IMR-90 (cell line): ENCODE measurements around the gene DGLUCY. TPM values are rescaled to one million over a fixed set of nuclear protein-coding genes. Genes with fewer than 3 reads are reported as not detected.

Experiments used
- ATAC-seq: fragments of 200-7000 bp; cut with Tn5 transposase; 2 replicates; pipeline ENCODE4 v1.9.1; 2020; ENCODE audit warnings: low read depth, mild to moderate bottlenecking, moderate library complexity
- BruUV-seq: library from RNA; stranded (reverse); fragments of 400-500 nt; replicated peaks from 2 replicates; lab custom pipeline; 2021; lab: Mats Ljungman, UMichigan
- CTCF ChIA-PET: fragments of 300-600 bp; formaldehyde crosslinking; extraction: SDS; loops from one replicate; lab custom pipeline; 2021; ENCODE audit warnings: antibody characterized with exemption; lab: Yijun Ruan, JAX
- POLR2A ChIA-PET: fragments of 300-600 bp; sonication (Branson Sonifier 250); formaldehyde crosslinking; loops from one replicate; lab custom pipeline; 2022; ENCODE audit warnings: antibody characterized with exemption; ENCODE audit not compliant: unreplicated experiment; lab: Charles Lee
- DNase-seq: peaks from one replicate; pipeline ENCODE4 v3.0.0; 2013
- H2AFZ ChIP-seq: replicated peaks from 2 replicates; pipeline ENCODE3; 2013; ENCODE audit warnings: low read length, mild to moderate bottlenecking; ENCODE audit not compliant: poor library complexity
- H2AK5ac ChIP-seq: 2 replicates; pipeline ENCODE4 v1.6.1; 2013; ENCODE audit warnings: low read depth, low read length, inconsistent platforms
- H2AK9ac ChIP-seq: replicated peaks from 2 replicates; pipeline ENCODE3; 2013; ENCODE audit warnings: mild to moderate bottlenecking, low read depth, low read length, moderate library complexity; ENCODE audit not compliant: poor library complexity
- H2BK120ac ChIP-seq: 2 replicates; pipeline ENCODE4 v1.6.1; 2013; ENCODE audit warnings: low read depth, low read length, inconsistent platforms
- H2BK15ac ChIP-seq: 3 replicates; pipeline ENCODE4 v1.6.1; 2013; ENCODE audit warnings: low read depth, low read length, inconsistent platforms
- H2BK20ac ChIP-seq: 2 replicates; pipeline ENCODE4 v1.6.1; 2013; ENCODE audit warnings: low read depth, mild to moderate bottlenecking, inconsistent platforms, low read length, moderate library complexity
- H2BK5ac ChIP-seq: 2 replicates; pipeline ENCODE4 v1.6.1; 2013; ENCODE audit warnings: mild to moderate bottlenecking, low read depth, low read length, inconsistent platforms; ENCODE audit not compliant: poor library complexity, severe bottlenecking
- H3K14ac ChIP-seq: replicated peaks from 2 replicates; pipeline ENCODE4 v1.6.1; 2013; ENCODE audit warnings: low read depth, low read length, inconsistent platforms
- H3K18ac ChIP-seq: 2 replicates; pipeline ENCODE4 v1.6.1; 2013; ENCODE audit warnings: low read depth, low read length, control low read depth
- H3K23ac ChIP-seq: 2 replicates; pipeline ENCODE4 v1.6.1; 2013; ENCODE audit warnings: low read depth, low read length, inconsistent platforms
- H3K27ac ChIP-seq: 2 replicates; pipeline ENCODE4 v1.5.1; 2013; ENCODE audit warnings: mild to moderate bottlenecking, control low read depth, low read length; ENCODE audit not compliant: insufficient read depth
- H3K27me3 ChIP-seq: 2 replicates; pipeline ENCODE4 v1.6.1; 2013; ENCODE audit warnings: low read length; ENCODE audit not compliant: control insufficient read depth, insufficient read depth
- H3K36me3 ChIP-seq: 2 replicates; pipeline ENCODE4 v1.6.1; 2013; ENCODE audit warnings: low read length, mixed read lengths; ENCODE audit not compliant: control insufficient read depth, insufficient read depth
- H3K4ac ChIP-seq: 2 replicates; pipeline ENCODE4 v1.6.1; 2013; ENCODE audit warnings: low read depth, low read length, inconsistent platforms
- H3K4me1 ChIP-seq: 2 replicates; pipeline ENCODE4 v1.6.1; 2013; ENCODE audit warnings: low read length, mixed read lengths; ENCODE audit not compliant: control insufficient read depth, insufficient read depth
- H3K4me2 ChIP-seq: 2 replicates; pipeline ENCODE4 v1.6.1; 2013; ENCODE audit warnings: low read depth, mild to moderate bottlenecking, control low read depth, low read length, moderate library complexity
- H3K4me3 ChIP-seq: 2 replicates; pipeline ENCODE4 v1.5.1; 2013; ENCODE audit warnings: low read depth, mild to moderate bottlenecking, control low read depth, low read length, moderate library complexity; ENCODE audit not compliant: insufficient read depth
- H3K56ac ChIP-seq: 2 replicates; pipeline ENCODE4 v1.6.1; 2013; ENCODE audit warnings: low read length, inconsistent platforms; ENCODE audit not compliant: insufficient read depth; ENCODE audit errors: extremely low read depth
- H3K79me1 ChIP-seq, 2 experiments: 2 replicates each; pipeline ENCODE4 v1.6.1; 2013; ENCODE audit warnings: low read length in 2 of 2, inconsistent platforms in 1 of 2, low read depth in 1 of 2
- H3K9ac ChIP-seq: 2 replicates; pipeline ENCODE4 v1.6.1; 2013; ENCODE audit warnings: low read depth, low read length, control low read depth
- H3K9me1 ChIP-seq: 2 replicates; pipeline ENCODE4 v1.6.1; 2013; ENCODE audit warnings: low read length, inconsistent platforms; ENCODE audit not compliant: insufficient read depth
- H3K9me3 ChIP-seq: 2 replicates; pipeline ENCODE4 v1.6.1; 2013; ENCODE audit warnings: low read length; ENCODE audit not compliant: control insufficient read depth, insufficient read depth
- H4K20me1 ChIP-seq: 2 replicates; pipeline ENCODE4 v1.6.1; 2013; ENCODE audit warnings: low read length, inconsistent platforms; ENCODE audit not compliant: insufficient read depth
- H4K5ac ChIP-seq: 2 replicates; pipeline ENCODE4 v1.6.1; 2013; ENCODE audit warnings: mild to moderate bottlenecking, low read depth, low read length, control low read depth
- H4K8ac ChIP-seq, 2 experiments: 2 replicates each; pipeline ENCODE4 v1.6.1; 2013; ENCODE audit warnings: low read depth in 2 of 2, low read length in 2 of 2, control low read depth in 1 of 2, inconsistent platforms in 1 of 2
- H4K91ac ChIP-seq: 2 replicates; pipeline ENCODE4 v1.6.1; 2013; ENCODE audit warnings: low read depth, low read length, inconsistent platforms; ENCODE audit not compliant: insufficient read depth
- BHLHE40 ChIP-seq: fragments of 150-350 bp; IDR thresholded peaks from 2 replicates; pipeline ENCODE4 v1.6.1; 2016; ENCODE audit warnings: mild to moderate bottlenecking, low read depth, low read length
- CEBPB ChIP-seq: IDR thresholded peaks from 2 replicates; pipeline ENCODE4 v1.6.1; 2012; ENCODE audit warnings: low read depth, low read length, improper control_type of control experiment
- CHD1 ChIP-seq: IDR thresholded peaks from 2 replicates; pipeline ENCODE4 v1.6.1; 2012; ENCODE audit warnings: low read depth, low read length, improper control_type of control experiment
- CTCF ChIP-seq: conservative IDR thresholded peaks from 2 replicates; pipeline ENCODE4 v1.5.1; 2012; ENCODE audit warnings: mild to moderate bottlenecking, low read depth, low read length, improper control_type of control experiment
- ELK1 ChIP-seq: fragments of 150-350 bp; IDR thresholded peaks from 2 replicates; pipeline ENCODE4 v1.6.1; 2016; ENCODE audit warnings: low read depth, mild to moderate bottlenecking, low read length, moderate library complexity, borderline replicate concordance
- MAFK ChIP-seq: IDR thresholded peaks from 2 replicates; pipeline ENCODE4 v1.6.1; 2012; ENCODE audit warnings: low read depth, low read length, improper control_type of control experiment
- MAZ ChIP-seq: IDR thresholded peaks from 2 replicates; pipeline ENCODE4 v1.6.1; 2012; ENCODE audit warnings: low read depth, mild to moderate bottlenecking, low read length, improper control_type of control experiment, moderate library complexity, borderline replicate concordance
- MXI1 ChIP-seq: IDR thresholded peaks from 2 replicates; pipeline ENCODE4 v1.6.1; 2012; ENCODE audit warnings: low read depth, mild to moderate bottlenecking, low read length, moderate library complexity, borderline replicate concordance
- NFE2L2 ChIP-seq: fragments of 150-350 bp; IDR thresholded peaks from 2 replicates; pipeline ENCODE4 v1.6.1; 2016; ENCODE audit warnings: low read depth, mild to moderate bottlenecking, low read length
- POLR2A ChIP-seq: IDR thresholded peaks from 2 replicates; pipeline ENCODE4 v1.6.1; 2012; ENCODE audit warnings: mild to moderate bottlenecking, low read depth, low read length
- RAD21 ChIP-seq: IDR thresholded peaks from 2 replicates; pipeline ENCODE4 v1.6.1; 2012; ENCODE audit warnings: low read length, improper control_type of control experiment
- RCOR1 ChIP-seq: IDR thresholded peaks from 2 replicates; pipeline ENCODE4 v1.6.1; 2012; ENCODE audit warnings: mild to moderate bottlenecking, low read length, improper control_type of control experiment; ENCODE audit not compliant: insufficient replicate concordance
- RFX5 ChIP-seq: IDR thresholded peaks from 2 replicates; pipeline ENCODE4 v1.8.0; 2012; ENCODE audit warnings: low read depth, mild to moderate bottlenecking, low read length, moderate library complexity
- SMC3 ChIP-seq: fragments of 150-350 bp; IDR thresholded peaks from 2 replicates; pipeline ENCODE4 v1.6.1; 2016; ENCODE audit warnings: low read depth, mild to moderate bottlenecking, antibody characterized with exemption, low read length, moderate library complexity
- USF2 ChIP-seq: fragments of 150-350 bp; IDR thresholded peaks from 2 replicates; pipeline ENCODE4 v1.6.1; 2017; ENCODE audit warnings: mild to moderate bottlenecking, antibody characterized with exemption, low read length, low read depth
- WGBS, 2 experiments: methylation state at CpG; one replicate each; pipeline versions ENCODE4 v1.1.5 to v1.1.7; 2013; ENCODE audit warnings: missing lambda C conversion rate in 2 of 2; ENCODE audit not compliant: insufficient read length in 1 of 2; ENCODE audit errors: extremely low coverage in 2 of 2; 5-methylcytosine and 5-hydroxymethylcytosine counted together
- dilution Hi-C: fragments of 300-500 bp; cut with HindIII; formaldehyde crosslinking; loops from one replicate; pipeline ENCODE4 v1.14.3; 2018; ENCODE audit warnings: low sequenced_read_pairs; ENCODE audit not compliant: unreplicated experiment
- in situ Hi-C: fragments of 300-500 bp; cut with MboI; formaldehyde crosslinking; loops from 3 replicates; pipeline ENCODE4 v1.14.3; 2019; ENCODE audit warnings: low sequenced_read_pairs, inconsistent platforms, mixed read lengths
- intact Hi-C: fragments of 100-400 bp; cut with micrococcal nuclease; formaldehyde crosslinking; loops from 2 replicates; pipeline ENCODE4 v1.10.0; 2022
- polyA plus RNA-seq, 3 experiments: library from polyadenylated mRNA; depleted of rRNA; stranded (reverse); fragments of >200 nt; gene quantifications; 2 replicates each; pipeline ENCODE4 v1.2.3, GENCODE V29; 2012; ENCODE audit warnings: low replicate concordance in 1 of 3
- total RNA-seq: library from RNA; depleted of rRNA; stranded (reverse); fragments of >200 nt; gene quantifications from 2 replicates; pipeline ENCODE4 v1.2.3, GENCODE V29; 2012

Gene DGLUCY
- total and polyA plus RNA-seq, 2 of the 4 experiments (the other 2 are of a cell fraction): 8.5 to 13.3 TPM

GRCh38 chr14:91088585-91089235 is 25.2 kb upstream of the DGLUCY start:
- POLR2A ChIA-PET: no interaction called here
- TF ChIP-seq NFE2L2 (no peak), ELK1 (no peak), BHLHE40 (no peak), MXI1 (no peak), CTCF (no peak), RCOR1 (no peak), RFX5 (no peak), RAD21 (no peak), CHD1 (no peak), CEBPB (no peak), SMC3 (no peak), USF2 (no peak), MAFK (no peak), MAZ (no peak), POLR2A (no peak)
- no peak overlapping the region for H2BK120ac ChIP-seq

More at GRCh38 chr14:91088585-91089235, 25.2 kb upstream of the DGLUCY start:
- Histone ChIP-seq H3K36me3 (no peaks in the 10 kb centered on the region), H4K8ac (no peak overlapping the region), H3K4me3 (no peak overlapping the region), H3K4me1 (no peaks in the 10 kb centered on the region), H3K9me3 (no peaks in the 10 kb centered on the region), H2BK20ac (no peak overlapping the region), H2AFZ (no peak overlapping the region), H2AK9ac (no peak overlapping the region), H4K5ac (no peak overlapping the region), H3K18ac (no peak overlapping the region), H4K91ac (no peak overlapping the region), H3K9ac (no peak overlapping the region), H3K27ac (no peak overlapping the region), H3K4ac (no peak overlapping the region), H3K23ac (no peak overlapping the region), H3K4me2 (no peak overlapping the region), H3K79me1 (no peaks in the 10 kb centered on the region), H2BK5ac (no peak overlapping the region), H3K14ac (no peak overlapping the region), H2BK15ac (no peak overlapping the region), H2AK5ac (no peak overlapping the region), H3K27me3 (peaks cover 15% of the 10 kb centered on the region), H3K9me1 (no peaks in the 10 kb centered on the region), H4K20me1 (no peaks in the 10 kb centered on the region; the same call in 1 of the 2 replicates), H3K56ac (no peak overlapping the region)
- in situ Hi-C loops (no loop called here), dilution Hi-C loops (no loop called here), intact Hi-C loops (no loop called here)
- CTCF ChIA-PET: no interaction called here
- no TSS peak for BruUV-seq
- DNase-seq (no peak), ATAC-seq (no peak)
- WGBS, 2 experiments: 55% methylated on average over 2 of the region's 5 CpGs; no CpG with 5 or more reads in 1 of the 2 experiments
